Testis (tissue), 2 donors: ENCODE data around the gene ZHX3.

ENCODE experiments used
- CTCF ChIP-seq, 3 experiments: fragments of 450-650 bp in 2 of 3; fragments of 200-600 bp in 1 of 3; sonication (generic) in 1 of 3; IDR thresholded peaks; one replicate each; pipeline ENCODE4 v1.5.1; 2016 to 2019; ENCODE audit warnings: antibody characterized with exemption in 3 of 3, mild to moderate bottlenecking in 2 of 3, moderate library complexity in 1 of 3
- POLR2A ChIP-seq: fragments of 450-650 bp; IDR thresholded peaks from one replicate; pipeline ENCODE4 v1.6.1; 2017; ENCODE audit warnings: antibody characterized with exemption, mild to moderate bottlenecking, moderate library complexity

- TF ChIP-seq POLR2A: no peak
- TF ChIP-seq CTCF (IDR thresholded peaks at IDR 0.05): peak in 1 of 3 experiments; percentile 13
Observed at GRCh38 chr20:41245086-41245707, 72.3 kb downstream of the ZHX3 start.
